ENCODE data around the gene MYDGF. TPM values are rescaled to one million over a fixed set of nuclear protein-coding genes. Genes with fewer than 3 reads are reported as not detected.

The MYDGF gene
- total RNA-seq, 3 donors from 2014 or later: 50.2 to 85.9 (median 54.8) TPM

DNA sequence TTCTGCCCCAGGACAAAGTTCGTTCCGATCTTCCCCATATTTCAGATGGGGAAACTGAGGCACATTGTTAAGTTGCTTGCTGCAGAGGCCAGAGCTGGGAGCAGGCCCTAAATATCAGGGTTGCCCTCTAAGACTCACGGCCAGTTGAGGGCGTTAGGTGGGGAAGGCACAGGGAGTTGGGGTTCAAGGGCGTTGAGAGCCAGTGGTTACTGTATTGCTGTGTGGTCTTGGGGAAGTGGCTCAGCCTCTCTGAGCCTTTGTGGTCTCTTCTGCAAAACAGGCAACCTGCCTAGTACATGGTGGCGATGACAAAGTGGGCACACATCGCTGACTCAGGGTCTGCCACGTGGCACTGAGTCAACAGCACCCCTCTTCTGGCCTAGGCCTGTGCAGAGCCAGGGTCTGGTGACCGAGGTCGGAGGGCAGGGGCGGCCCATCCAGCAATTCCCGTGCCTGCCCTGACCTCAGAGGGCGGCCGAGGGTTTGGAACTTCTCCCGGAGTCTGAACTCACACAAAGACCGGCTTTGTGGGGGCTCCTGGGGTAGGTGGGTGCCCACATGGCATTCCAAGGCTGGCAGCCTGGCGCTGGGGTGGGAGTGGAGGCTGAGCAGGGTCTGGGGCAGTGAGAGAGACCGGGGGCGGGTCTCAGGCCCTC, 20.6 kb downstream of the MYDGF start:
- ATAC-seq (no peak), DNase-seq (no peak)
- intact Hi-C loops (cut with DNase I, micrococcal nuclease): no loop called here
- TF ChIP-seq, protein P1, sequence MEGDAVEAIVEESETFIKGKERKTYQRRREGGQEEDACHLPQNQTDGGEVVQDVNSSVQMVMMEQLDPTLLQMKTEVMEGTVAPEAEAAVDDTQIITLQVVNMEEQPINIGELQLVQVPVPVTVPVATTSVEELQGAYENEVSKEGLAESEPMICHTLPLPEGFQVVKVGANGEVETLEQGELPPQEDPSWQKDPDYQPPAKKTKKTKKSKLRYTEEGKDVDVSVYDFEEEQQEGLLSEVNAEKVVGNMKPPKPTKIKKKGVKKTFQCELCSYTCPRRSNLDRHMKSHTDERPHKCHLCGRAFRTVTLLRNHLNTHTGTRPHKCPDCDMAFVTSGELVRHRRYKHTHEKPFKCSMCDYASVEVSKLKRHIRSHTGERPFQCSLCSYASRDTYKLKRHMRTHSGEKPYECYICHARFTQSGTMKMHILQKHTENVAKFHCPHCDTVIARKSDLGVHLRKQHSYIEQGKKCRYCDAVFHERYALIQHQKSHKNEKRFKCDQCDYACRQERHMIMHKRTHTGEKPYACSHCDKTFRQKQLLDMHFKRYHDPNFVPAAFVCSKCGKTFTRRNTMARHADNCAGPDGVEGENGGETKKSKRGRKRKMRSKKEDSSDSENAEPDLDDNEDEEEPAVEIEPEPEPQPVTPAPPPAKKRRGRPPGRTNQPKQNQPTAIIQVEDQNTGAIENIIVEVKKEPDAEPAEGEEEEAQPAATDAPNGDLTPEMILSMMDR (IDR thresholded peaks at IDR 0.05): no peak
- Histone ChIP-seq H3K4me3 (no peak overlapping the region), H3K4me1 (ENCODE audit: low read depth) (no peaks in the 10 kb centered on the region), H3K36me3 (ENCODE audit: low read depth) (no peaks in the 10 kb centered on the region), H3K9me3 (no peaks in the 10 kb centered on the region)

DNA sequence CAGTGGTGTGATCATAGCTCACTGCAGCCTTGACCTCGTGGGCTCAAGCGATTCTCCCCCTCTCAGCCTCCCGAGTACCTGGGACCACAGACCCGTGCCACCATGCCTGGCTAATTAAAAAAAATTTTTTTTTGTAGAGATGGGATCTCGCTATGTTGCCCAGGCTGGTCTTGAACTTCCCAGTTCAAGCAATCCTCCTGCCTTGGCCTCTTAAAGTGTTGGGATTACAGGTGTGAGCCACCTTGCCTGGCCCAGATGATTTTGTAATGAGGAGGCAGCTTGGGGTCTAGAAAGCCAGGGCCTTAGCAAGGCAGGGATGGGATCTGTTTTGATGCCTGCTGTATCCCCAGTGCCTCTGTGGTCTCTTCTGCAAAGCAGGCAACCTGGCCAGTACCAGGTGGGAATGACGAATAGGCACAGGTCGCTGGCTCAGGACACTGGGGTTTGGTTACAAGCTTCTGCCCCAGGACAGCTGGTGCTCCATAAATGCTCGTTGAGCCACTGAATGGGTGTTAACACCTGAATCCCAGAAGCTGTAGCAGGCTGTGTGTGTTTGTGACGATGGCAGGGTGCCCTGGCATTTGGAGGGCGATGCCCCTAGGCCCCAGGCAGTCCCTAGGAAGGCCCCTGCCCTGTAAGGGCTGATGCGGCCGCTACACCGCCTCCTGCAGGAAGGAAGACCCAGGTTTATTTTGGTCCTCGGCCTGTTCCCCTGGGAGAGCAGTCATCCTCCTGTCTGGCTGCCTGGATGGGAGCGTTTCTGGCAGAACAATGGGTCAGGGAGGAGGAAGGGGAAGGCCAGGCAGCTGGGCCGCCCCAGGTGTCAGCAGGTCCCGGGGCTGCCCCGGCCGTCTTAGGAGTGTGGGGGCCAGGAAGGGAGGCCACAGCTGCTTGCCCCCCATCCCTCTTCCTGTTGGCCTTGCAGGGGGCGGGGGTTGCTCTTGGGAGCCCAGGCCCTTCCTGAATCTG, 22.2 kb downstream of the MYDGF start:
- intact Hi-C loops (cut with DNase I, micrococcal nuclease): no loop called here
- DNase-seq (no peak), ATAC-seq (no peak)
- Histone ChIP-seq H3K4me3 (no peak overlapping the region), H3K36me3 (ENCODE audit: low read depth) (no peaks in the 10 kb centered on the region), H3K9me3 (no peaks in the 10 kb centered on the region), H3K4me1 (ENCODE audit: low read depth) (no peaks in the 10 kb centered on the region)
- TF ChIP-seq, protein P1 (IDR thresholded peaks at IDR 0.05): no peak

DNA sequence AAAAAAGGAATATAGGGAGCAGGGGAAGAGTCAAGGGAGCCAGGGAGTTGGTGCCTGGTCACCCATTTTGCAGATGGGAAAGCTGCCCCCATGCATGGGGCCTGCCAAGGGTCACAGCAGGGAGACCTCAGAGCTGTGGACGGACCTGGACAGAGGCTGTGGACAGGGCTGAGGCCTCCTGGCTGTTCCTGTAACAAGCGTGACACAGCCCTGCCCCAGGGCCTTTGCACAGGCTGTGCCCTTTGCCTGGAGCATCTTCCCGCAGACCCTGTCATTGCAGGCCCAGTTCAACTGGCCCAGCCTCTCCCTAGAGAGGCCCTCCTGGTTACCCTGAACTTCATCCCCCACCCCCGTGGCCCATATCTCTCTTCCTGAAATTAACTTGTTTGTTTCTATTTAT, 24.4 kb downstream of the MYDGF start:
- intact Hi-C loops (cut with DNase I, micrococcal nuclease): no loop called here
- no peak for DNase-seq
- ATAC-seq: no peak
- Histone ChIP-seq H3K9me3 (no peaks in the 10 kb centered on the region), H3K4me1 (ENCODE audit: low read depth) (no peaks in the 10 kb centered on the region), H3K36me3 (ENCODE audit: low read depth) (no peaks in the 10 kb centered on the region), H3K4me3 (no peak overlapping the region)
- TF ChIP-seq, protein P1 (IDR thresholded peaks at IDR 0.05): no peak

DNA sequence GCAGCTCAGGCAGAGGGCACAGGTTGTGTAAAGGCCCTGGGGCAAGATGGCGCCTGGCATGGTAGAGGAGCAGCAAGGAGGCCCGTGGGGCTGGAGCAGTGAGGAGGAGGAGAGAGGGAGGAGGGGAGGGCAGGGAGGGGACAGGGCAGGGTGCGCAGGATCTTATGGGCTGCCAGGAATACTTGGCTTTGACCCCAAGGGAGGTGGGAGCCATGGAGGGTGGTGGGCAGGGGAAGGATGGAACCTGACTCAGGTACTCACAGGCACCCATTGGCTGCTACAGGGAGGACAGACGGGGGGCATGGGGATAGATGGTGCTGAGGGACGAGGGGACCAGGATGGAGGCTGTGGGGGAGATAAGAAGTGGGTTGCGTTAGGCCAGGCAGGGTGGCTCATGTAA, 27.5 kb downstream of the MYDGF start:
- TF ChIP-seq, protein P1 (IDR thresholded peaks at IDR 0.05): no peak
- no peak for ATAC-seq
- no peak overlapping the region for H3K4me3 ChIP-seq
- intact Hi-C loops (cut with DNase I, micrococcal nuclease): no loop called here
- H3K4me1 ChIP-seq (ENCODE audit: low read depth): peaks cover 15% of the 10 kb centered on the region
- DNase-seq: no peak
- no peaks in the 10 kb centered on the region for H3K36me3 ChIP-seq (ENCODE audit: low read depth)
- H3K9me3 ChIP-seq: no peaks in the 10 kb centered on the region

DNA sequence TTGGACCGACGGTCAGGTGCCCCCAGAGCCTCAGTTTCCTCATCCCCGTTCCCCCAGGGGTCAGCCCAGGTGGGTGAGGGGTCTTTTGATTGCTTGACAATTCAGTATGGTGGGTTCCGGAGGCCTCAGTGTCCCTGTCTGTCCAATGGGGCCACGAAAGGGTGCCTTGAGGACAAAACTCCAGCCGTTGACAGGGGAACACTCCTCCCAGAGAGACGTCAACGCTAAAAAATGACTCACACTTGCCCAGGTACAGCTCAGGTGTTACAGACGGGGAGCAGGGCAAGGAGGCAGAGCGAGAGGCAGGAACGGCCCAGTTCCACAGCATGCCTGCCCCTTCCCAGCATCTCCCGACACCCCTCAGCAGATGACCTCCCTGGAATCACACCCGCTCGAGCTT, 29.0 kb downstream of the MYDGF start:
- TF ChIP-seq, protein P1 (IDR thresholded peaks at IDR 0.05): no peak
- no peaks in the 10 kb centered on the region for H3K36me3 ChIP-seq (ENCODE audit: low read depth)
- intact Hi-C loops (cut with DNase I, micrococcal nuclease): no loop called here
- ATAC-seq (no peak), DNase-seq (no peak)
- H3K4me3 ChIP-seq: no peak overlapping the region
- H3K9me3 ChIP-seq: no peaks in the 10 kb centered on the region
- H3K4me1 ChIP-seq (ENCODE audit: low read depth): peaks cover 19% of the 10 kb centered on the region
